Spleen (tissue), 7 donors: Measurements from ENCODE around the gene OR51G2.

Source experiments
- POLR2A ChIP-seq, 3 donors: fragments of 450-650 bp; IDR thresholded peaks; one replicate each; pipeline ENCODE4 v1.5.1; 2017; ENCODE audit warnings: antibody characterized with exemption in 3 of 3, mild to moderate bottlenecking in 1 of 3
- POLR2AphosphoS5 ChIP-seq, 3 donors: sonication (generic); formaldehyde crosslinking; IDR thresholded peaks; one replicate each; pipeline ENCODE4 v1.5.1; 2017; ENCODE audit warnings: antibody characterized with exemption in 3 of 3
- TF ChIP-seq, protein P1 (sequence below), 11 experiments: fragments of 200-600 bp in 7 of 11; fragments of 450-650 bp in 4 of 11; sonication (generic) in 4 of 11; IDR thresholded peaks in 8 of 11; conservative IDR thresholded peaks in 3 of 11; 1 replicate in 7 of 11; 2 replicates in 4 of 11; pipeline versions ENCODE4 v1.4.0 to v1.8.0; 2016 to 2021; ENCODE audit warnings: antibody characterized with exemption in 11 of 11, inconsistent platforms in 4 of 11, mild to moderate bottlenecking in 1 of 11
- donor health status: DM: no; HTN: no; CAD: no; lungs with moderate emphysema.
- donor health status: DM: no; HTN: no; CAD: no.
- donor health status: DM: no; HTN: no; CAD: no.

DNA sequence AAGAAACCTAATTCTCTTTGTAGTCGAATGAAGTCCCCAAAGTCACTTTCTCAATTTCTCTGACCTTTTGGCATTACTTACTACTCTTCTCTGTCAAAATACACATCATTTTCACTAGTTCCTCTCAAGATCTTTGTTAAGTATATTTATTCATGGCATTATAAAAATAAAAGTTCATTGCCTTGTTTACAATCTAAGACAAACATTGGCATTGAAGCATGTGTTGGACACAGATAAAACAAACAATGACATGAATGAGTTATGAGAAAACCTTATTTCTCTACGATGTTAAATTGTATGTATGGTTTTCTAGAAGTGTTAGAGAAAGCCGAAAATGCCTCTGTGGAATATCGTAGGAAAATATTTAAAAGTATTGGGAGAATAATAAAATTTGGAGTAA is 13.6 kb upstream of the OR51G2 start:
- TF ChIP-seq POLR2A (IDR thresholded peaks at IDR 0.05) (no peak), POLR2AphosphoS5 (IDR thresholded peaks at IDR 0.05) (no peak)
- TF ChIP-seq, protein P1, sequence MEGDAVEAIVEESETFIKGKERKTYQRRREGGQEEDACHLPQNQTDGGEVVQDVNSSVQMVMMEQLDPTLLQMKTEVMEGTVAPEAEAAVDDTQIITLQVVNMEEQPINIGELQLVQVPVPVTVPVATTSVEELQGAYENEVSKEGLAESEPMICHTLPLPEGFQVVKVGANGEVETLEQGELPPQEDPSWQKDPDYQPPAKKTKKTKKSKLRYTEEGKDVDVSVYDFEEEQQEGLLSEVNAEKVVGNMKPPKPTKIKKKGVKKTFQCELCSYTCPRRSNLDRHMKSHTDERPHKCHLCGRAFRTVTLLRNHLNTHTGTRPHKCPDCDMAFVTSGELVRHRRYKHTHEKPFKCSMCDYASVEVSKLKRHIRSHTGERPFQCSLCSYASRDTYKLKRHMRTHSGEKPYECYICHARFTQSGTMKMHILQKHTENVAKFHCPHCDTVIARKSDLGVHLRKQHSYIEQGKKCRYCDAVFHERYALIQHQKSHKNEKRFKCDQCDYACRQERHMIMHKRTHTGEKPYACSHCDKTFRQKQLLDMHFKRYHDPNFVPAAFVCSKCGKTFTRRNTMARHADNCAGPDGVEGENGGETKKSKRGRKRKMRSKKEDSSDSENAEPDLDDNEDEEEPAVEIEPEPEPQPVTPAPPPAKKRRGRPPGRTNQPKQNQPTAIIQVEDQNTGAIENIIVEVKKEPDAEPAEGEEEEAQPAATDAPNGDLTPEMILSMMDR (IDR thresholded peaks at IDR 0.05 in 8 of 11, conservative IDR thresholded peaks at IDR 0.05 in 3 of 11), result no peak
